ENCODE measurements around the gene ADAM22.
A peak's percentile ranks its signal among the peaks of the same experiment; 100 is the strongest.

ADAM22 gene

GRCh38 chr7:88090671-88091070, 156.6 kb downstream of the ADAM22 start:
- H3K4me3 ChIP-seq (ENCODE audit: low read length), result no peak overlapping the region
- no peak for DNase-seq (ENCODE audit: low read depth, low spot score)

GRCh38 chr7:88091988-88092675, 158.1 kb downstream of the ADAM22 start:
- no peak for DNase-seq (ENCODE audit: low read depth, low spot score)
- no peak overlapping the region for H3K4me3 ChIP-seq (ENCODE audit: low read length)

- no peak overlapping the region for H3K4me3 ChIP-seq (ENCODE audit: low read length)
- DNase-seq (ENCODE audit: low read depth, low spot score), result no peak
Observed at GRCh38 chr7:88092676-88092999, 158.6 kb downstream of the ADAM22 start.

- no peak overlapping the region for H3K4me3 ChIP-seq (ENCODE audit: low read length)
- DNase-seq (ENCODE audit: low read depth, low spot score), result no peak
Observed at GRCh38 chr7:88101769-88102168, 167.7 kb downstream of the ADAM22 start.

GRCh38 chr7:88102675-88103074, 168.6 kb downstream of the ADAM22 start:
- no peak overlapping the region for H3K4me3 ChIP-seq (ENCODE audit: low read length)
- no peak for DNase-seq (ENCODE audit: low read depth, low spot score)

- DNase-seq (ENCODE audit: low read depth, low spot score), result no peak
- H3K4me3 ChIP-seq (ENCODE audit: low read length), result no peak overlapping the region
Observed at GRCh38 chr7:88104732-88105131, 170.7 kb downstream of the ADAM22 start.

- H3K4me3 ChIP-seq (ENCODE audit: low read length), result no peak overlapping the region
Observed at GRCh38 chr7:88105231-88105630, 171.2 kb downstream of the ADAM22 start.

GRCh38 chr7:88106434-88106833, 172.4 kb downstream of the ADAM22 start:
- H3K4me3 ChIP-seq (ENCODE audit: low read length), result no peak overlapping the region
- DNase-seq (ENCODE audit: low read depth, low spot score), result no peak

More at GRCh38 chr7:88105231-88105630, 171.2 kb downstream of the ADAM22 start:
- no peak for DNase-seq (ENCODE audit: low read depth, low spot score)

- no peak for DNase-seq (ENCODE audit: low read depth, low spot score)
- no peak overlapping the region for H3K4me3 ChIP-seq (ENCODE audit: low read length)
Observed at GRCh38 chr7:88109612-88110011, 175.6 kb downstream of the ADAM22 start.

GRCh38 chr7:88111140-88111743, 177.2 kb downstream of the ADAM22 start:
- H3K4me3 ChIP-seq (ENCODE audit: low read length), result no peak overlapping the region
- DNase-seq (ENCODE audit: low read depth, low spot score), result peak; percentile 46

GRCh38 chr7:88111954-88112471, 178.0 kb downstream of the ADAM22 start:
- no peak overlapping the region for H3K4me3 ChIP-seq (ENCODE audit: low read length)
- no peak for DNase-seq (ENCODE audit: low read depth, low spot score)

- H3K4me3 ChIP-seq (ENCODE audit: low read length), result no peak overlapping the region
- DNase-seq (ENCODE audit: low read depth, low spot score), result no peak
Observed at GRCh38 chr7:88115258-88115796, 181.3 kb downstream of the ADAM22 start.

GRCh38 chr7:88115816-88116215, 181.8 kb downstream of the ADAM22 start:
- DNase-seq (ENCODE audit: low read depth, low spot score), result no peak
- no peak overlapping the region for H3K4me3 ChIP-seq (ENCODE audit: low read length)

- H3K4me3 ChIP-seq (ENCODE audit: low read length), result no peak overlapping the region
- DNase-seq (ENCODE audit: low read depth, low spot score), result no peak
Observed at GRCh38 chr7:88116235-88116795, 182.3 kb downstream of the ADAM22 start.

GRCh38 chr7:88117325-88117724, 183.3 kb downstream of the ADAM22 start:
- DNase-seq (ENCODE audit: low read depth, low spot score), result no peak
- H3K4me3 ChIP-seq (ENCODE audit: low read length), result no peak overlapping the region

GRCh38 chr7:88121335-88121734, 187.3 kb downstream of the ADAM22 start:
- H3K4me3 ChIP-seq (ENCODE audit: low read length), result no peak overlapping the region
- DNase-seq (ENCODE audit: low read depth, low spot score), result no peak

- no peak overlapping the region for H3K4me3 ChIP-seq (ENCODE audit: low read length)
- DNase-seq (ENCODE audit: low read depth, low spot score), result no peak
Observed at GRCh38 chr7:88127637-88128290, 193.7 kb downstream of the ADAM22 start.

GRCh38 chr7:88132725-88133124, 198.7 kb downstream of the ADAM22 start:
- DNase-seq (ENCODE audit: low read depth, low spot score), result no peak

GRCh38 chr7:88140947-88141346, 206.9 kb downstream of the ADAM22 start:
- no peak for DNase-seq (ENCODE audit: low read depth, low spot score)
- no peak overlapping the region for H3K4me3 ChIP-seq (ENCODE audit: low read length)

More at GRCh38 chr7:88132725-88133124, 198.7 kb downstream of the ADAM22 start:
- no peak overlapping the region for H3K4me3 ChIP-seq (ENCODE audit: low read length)

- no peak for DNase-seq (ENCODE audit: low read depth, low spot score)
- no peak overlapping the region for H3K4me3 ChIP-seq (ENCODE audit: low read length)
Observed at GRCh38 chr7:88141479-88141878, 207.4 kb downstream of the ADAM22 start.

Measured in Jurkat, Clone E6-1 (cell line).